H1 (cell line): ENCODE measurements around the gene CRABP2. TPM values are rescaled to one million over a fixed set of nuclear protein-coding genes. Genes with fewer than 3 reads are reported as not detected.

Experiments
- ASH2L ChIP-seq: fragments of 200-600, 300-600 bp; sonication (generic); IDR thresholded peaks from one replicate; pipeline ENCODE4 v1.7.1; 2017; ENCODE audit warnings: low read length
- GABPA ChIP-seq: IDR thresholded peaks from 2 replicates; pipeline ENCODE4 v1.6.1; 2011; ENCODE audit warnings: mild to moderate bottlenecking, low read length, moderate library complexity, borderline replicate concordance; ENCODE audit not compliant: insufficient read depth
- MAX ChIP-seq: IDR thresholded peaks from 2 replicates; pipeline ENCODE4 v1.6.1; 2012; ENCODE audit warnings: inconsistent platforms
- NRF1 ChIP-seq: IDR thresholded peaks from 2 replicates; pipeline ENCODE4 v1.6.1; 2011; ENCODE audit warnings: mild to moderate bottlenecking, low read depth, low read length, improper control_type of control experiment
- RBBP5 ChIP-seq: IDR thresholded peaks from 2 replicates; pipeline ENCODE4 v1.7.1; 2012; ENCODE audit warnings: low read depth, mild to moderate bottlenecking, inconsistent platforms, low read length, moderate library complexity, borderline replicate concordance
- SP1 ChIP-seq: IDR thresholded peaks from 2 replicates; pipeline ENCODE4 v1.6.1; 2011; ENCODE audit warnings: low read depth, low read length
- TBP ChIP-seq: IDR thresholded peaks from 2 replicates; pipeline ENCODE4 v1.6.1; 2011; ENCODE audit warnings: low read depth, low read length, improper control_type of control experiment
- TEAD4 ChIP-seq: IDR thresholded peaks from 2 replicates; pipeline ENCODE4 v1.6.1; 2012; ENCODE audit warnings: low read depth, low read length, inconsistent platforms, mixed read lengths
- polyA plus RNA-seq, 7 experiments: library from polyadenylated mRNA; depleted of rRNA in 3 of 7; stranded (reverse) in 5 of 7; unstranded in 2 of 7; fragments of >200 nt in 5 of 7; fragments of 200-250 nt in 2 of 7; gene quantifications; 1 replicate in 5 of 7; 2 replicates in 1 of 7; 4 replicates in 1 of 7; pipeline versions ENCODE4 v1.2.1 to v1.2.3, GENCODE V29; 2011 to 2013; ENCODE audit warnings: missing spikeins in 2 of 7, mixed read lengths in 2 of 7
- total RNA-seq: library from RNA; stranded (reverse); fragmentation: NEBNext Ultra II Directional; extraction: Animal tissue kit (Norgen Biotek cat#: 25700); gene quantifications from 2 replicates; pipeline ENCODE4 v1.2.1, GENCODE V29; 2021
- TF ChIP-seq, protein P1 (sequence below): fragments of 300-600 bp; sonication (generic); IDR thresholded peaks from 2 replicates; pipeline ENCODE4 v1.7.1; 2012; ENCODE audit warnings: low read length, moderate library complexity, mild to moderate bottlenecking, inconsistent platforms; ENCODE audit not compliant: insufficient replicate concordance

CRABP2 gene
- total and polyA plus RNA-seq, 2 of the 8 experiments (the other 6 are each of a cell fraction or from before 2014, with no cell fraction given), result 69.2 to 119 TPM

DNA sequence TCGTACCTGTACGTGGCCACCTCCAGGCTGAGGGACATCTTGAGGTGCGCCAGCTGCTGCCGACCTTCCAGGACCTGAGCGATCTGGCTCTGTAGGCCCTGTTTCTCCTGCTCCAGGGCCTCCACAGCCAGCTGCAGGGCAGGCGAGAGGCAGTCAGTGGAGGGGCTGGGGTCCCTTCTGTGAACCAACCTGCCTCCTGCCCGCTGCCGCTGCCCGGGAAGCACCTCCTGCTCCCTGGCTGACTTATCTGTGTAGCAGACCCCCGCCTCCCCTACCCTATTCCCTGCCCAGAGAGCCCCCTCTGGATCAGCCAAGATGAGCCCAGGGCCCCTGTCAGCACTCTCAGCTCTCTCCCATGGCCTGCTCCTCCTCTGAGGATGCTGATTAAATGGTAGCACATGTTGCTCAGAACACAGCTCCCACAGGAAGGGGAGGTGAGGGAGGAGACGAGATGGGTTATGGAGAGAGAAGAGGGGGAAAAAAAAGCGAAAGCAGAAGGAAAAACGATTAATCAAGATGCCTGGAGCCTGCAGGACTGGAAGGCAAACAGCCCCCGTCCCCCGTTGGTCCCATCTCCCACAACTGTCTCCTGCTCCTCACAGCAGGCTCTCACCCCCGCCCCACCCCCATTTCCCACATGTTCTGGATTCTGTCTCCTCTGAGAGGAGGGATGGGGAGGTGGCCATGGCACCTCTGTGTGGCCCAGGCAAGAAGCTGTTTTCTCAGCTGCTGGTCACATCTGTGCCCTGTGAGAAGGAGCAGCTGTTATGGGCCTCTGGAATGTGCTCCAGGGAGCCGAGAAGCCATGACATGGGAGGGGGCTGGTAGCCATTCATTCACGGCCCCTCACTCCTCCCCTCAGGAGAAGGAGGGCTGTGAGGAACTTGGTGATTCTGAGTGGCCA, 29.9 kb downstream of the CRABP2 start (continued):
- TF ChIP-seq, protein P1, sequence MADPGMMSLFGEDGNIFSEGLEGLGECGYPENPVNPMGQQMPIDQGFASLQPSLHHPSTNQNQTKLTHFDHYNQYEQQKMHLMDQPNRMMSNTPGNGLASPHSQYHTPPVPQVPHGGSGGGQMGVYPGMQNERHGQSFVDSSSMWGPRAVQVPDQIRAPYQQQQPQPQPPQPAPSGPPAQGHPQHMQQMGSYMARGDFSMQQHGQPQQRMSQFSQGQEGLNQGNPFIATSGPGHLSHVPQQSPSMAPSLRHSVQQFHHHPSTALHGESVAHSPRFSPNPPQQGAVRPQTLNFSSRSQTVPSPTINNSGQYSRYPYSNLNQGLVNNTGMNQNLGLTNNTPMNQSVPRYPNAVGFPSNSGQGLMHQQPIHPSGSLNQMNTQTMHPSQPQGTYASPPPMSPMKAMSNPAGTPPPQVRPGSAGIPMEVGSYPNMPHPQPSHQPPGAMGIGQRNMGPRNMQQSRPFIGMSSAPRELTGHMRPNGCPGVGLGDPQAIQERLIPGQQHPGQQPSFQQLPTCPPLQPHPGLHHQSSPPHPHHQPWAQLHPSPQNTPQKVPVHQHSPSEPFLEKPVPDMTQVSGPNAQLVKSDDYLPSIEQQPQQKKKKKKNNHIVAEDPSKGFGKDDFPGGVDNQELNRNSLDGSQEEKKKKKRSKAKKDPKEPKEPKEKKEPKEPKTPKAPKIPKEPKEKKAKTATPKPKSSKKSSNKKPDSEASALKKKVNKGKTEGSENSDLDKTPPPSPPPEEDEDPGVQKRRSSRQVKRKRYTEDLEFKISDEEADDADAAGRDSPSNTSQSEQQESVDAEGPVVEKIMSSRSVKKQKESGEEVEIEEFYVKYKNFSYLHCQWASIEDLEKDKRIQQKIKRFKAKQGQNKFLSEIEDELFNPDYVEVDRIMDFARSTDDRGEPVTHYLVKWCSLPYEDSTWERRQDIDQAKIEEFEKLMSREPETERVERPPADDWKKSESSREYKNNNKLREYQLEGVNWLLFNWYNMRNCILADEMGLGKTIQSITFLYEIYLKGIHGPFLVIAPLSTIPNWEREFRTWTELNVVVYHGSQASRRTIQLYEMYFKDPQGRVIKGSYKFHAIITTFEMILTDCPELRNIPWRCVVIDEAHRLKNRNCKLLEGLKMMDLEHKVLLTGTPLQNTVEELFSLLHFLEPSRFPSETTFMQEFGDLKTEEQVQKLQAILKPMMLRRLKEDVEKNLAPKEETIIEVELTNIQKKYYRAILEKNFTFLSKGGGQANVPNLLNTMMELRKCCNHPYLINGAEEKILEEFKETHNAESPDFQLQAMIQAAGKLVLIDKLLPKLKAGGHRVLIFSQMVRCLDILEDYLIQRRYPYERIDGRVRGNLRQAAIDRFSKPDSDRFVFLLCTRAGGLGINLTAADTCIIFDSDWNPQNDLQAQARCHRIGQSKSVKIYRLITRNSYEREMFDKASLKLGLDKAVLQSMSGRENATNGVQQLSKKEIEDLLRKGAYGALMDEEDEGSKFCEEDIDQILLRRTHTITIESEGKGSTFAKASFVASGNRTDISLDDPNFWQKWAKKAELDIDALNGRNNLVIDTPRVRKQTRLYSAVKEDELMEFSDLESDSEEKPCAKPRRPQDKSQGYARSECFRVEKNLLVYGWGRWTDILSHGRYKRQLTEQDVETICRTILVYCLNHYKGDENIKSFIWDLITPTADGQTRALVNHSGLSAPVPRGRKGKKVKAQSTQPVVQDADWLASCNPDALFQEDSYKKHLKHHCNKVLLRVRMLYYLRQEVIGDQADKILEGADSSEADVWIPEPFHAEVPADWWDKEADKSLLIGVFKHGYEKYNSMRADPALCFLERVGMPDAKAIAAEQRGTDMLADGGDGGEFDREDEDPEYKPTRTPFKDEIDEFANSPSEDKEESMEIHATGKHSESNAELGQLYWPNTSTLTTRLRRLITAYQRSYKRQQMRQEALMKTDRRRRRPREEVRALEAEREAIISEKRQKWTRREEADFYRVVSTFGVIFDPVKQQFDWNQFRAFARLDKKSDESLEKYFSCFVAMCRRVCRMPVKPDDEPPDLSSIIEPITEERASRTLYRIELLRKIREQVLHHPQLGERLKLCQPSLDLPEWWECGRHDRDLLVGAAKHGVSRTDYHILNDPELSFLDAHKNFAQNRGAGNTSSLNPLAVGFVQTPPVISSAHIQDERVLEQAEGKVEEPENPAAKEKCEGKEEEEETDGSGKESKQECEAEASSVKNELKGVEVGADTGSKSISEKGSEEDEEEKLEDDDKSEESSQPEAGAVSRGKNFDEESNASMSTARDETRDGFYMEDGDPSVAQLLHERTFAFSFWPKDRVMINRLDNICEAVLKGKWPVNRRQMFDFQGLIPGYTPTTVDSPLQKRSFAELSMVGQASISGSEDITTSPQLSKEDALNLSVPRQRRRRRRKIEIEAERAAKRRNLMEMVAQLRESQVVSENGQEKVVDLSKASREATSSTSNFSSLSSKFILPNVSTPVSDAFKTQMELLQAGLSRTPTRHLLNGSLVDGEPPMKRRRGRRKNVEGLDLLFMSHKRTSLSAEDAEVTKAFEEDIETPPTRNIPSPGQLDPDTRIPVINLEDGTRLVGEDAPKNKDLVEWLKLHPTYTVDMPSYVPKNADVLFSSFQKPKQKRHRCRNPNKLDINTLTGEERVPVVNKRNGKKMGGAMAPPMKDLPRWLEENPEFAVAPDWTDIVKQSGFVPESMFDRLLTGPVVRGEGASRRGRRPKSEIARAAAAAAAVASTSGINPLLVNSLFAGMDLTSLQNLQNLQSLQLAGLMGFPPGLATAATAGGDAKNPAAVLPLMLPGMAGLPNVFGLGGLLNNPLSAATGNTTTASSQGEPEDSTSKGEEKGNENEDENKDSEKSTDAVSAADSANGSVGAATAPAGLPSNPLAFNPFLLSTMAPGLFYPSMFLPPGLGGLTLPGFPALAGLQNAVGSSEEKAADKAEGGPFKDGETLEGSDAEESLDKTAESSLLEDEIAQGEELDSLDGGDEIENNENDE, result no peak
- TF ChIP-seq RBBP5, result no peak
- no peak for TF ChIP-seq TBP
- TF ChIP-seq GABPA, result no peak
- TF ChIP-seq NRF1, result no peak
- TF ChIP-seq ASH2L, result no peak
- TF ChIP-seq SP1, result no peak
- TF ChIP-seq TEAD4, result 0 out of 2 replicates have a peak, but pooled peaks have one; percentile 23
- peak; percentile 20; the same call in 1 of the 2 replicates for TF ChIP-seq MAX
